HepG2 (cell line): ENCODE measurements around the gene BRD8. TPM values are rescaled to one million over a fixed set of nuclear protein-coding genes. Genes with fewer than 3 reads are reported as not detected.

Experiments used
- ATAC-seq: fragments of 200-7000 bp; cut with Tn5 transposase; 3 replicates; pipeline ENCODE4 v1.9.1; 2020; ENCODE audit warnings: mild to moderate bottlenecking, moderate library complexity
- BruUV-seq: library from RNA; stranded (reverse); fragments of 400-500 nt; replicated peaks from 2 replicates; lab custom pipeline; 2021; lab: Mats Ljungman, UMichigan
- CTCF ChIA-PET: fragments of 300-600 bp; formaldehyde crosslinking; extraction: SDS; loops from one replicate; lab custom pipeline; 2021; ENCODE audit warnings: low total read pairs, inconsistent platforms, low intra/inter-chr PET ratio; lab: Yijun Ruan, JAX
- POLR2A ChIA-PET: fragments of 350-600 bp; sonication (Branson Sonifier 250); formaldehyde crosslinking; loops from one replicate; lab custom pipeline; 2020; ENCODE audit warnings: antibody characterized with exemption, inconsistent platforms; lab: Yijun Ruan, JAX
- DNase-seq: peaks from one replicate; pipeline ENCODE4 v3.0.0-alpha.2; 2015; ENCODE audit warnings: low spot score
- FAIRE-seq: peaks from 3 replicates; lab custom pipeline; 2011; peaks lifted over from hg19 to GRCh38; lab: Jason Lieb, UNC
- H2AFZ ChIP-seq: one replicate; pipeline ENCODE4 v1.6.1; 2011; ENCODE audit warnings: low read length, inconsistent platforms
- H3K27ac ChIP-seq: fragments of 300-600 bp; 3 replicates; pipeline ENCODE4 v1.8.0; 2011; ENCODE audit warnings: mixed run types, mild to moderate bottlenecking, mixed read lengths, low read length, inconsistent platforms; ENCODE audit not compliant: insufficient read depth; ENCODE audit errors: extremely low read length
- H3K27me3 ChIP-seq, 2 experiments: fragments of 200-600 bp in 1 of 2; 2 replicates in 1 of 2; 3 replicates in 1 of 2; pipeline versions ENCODE4 v1.6.0 to v1.8.0; 2011; ENCODE audit warnings: low read length in 2 of 2, mild to moderate bottlenecking in 2 of 2, moderate library complexity in 2 of 2, inconsistent platforms in 1 of 2; ENCODE audit not compliant: insufficient read depth in 2 of 2, control insufficient read depth in 1 of 2
- H3K36me3 ChIP-seq, 2 experiments: fragments of 200-600 bp in 1 of 2; replicated peaks in 1 of 2; 2 replicates in 1 of 2; 3 replicates in 1 of 2; pipeline versions ENCODE4 v1.5.1 to v1.8.0; 2011; ENCODE audit warnings: low read length in 2 of 2, inconsistent platforms in 1 of 2; ENCODE audit not compliant: insufficient read depth in 2 of 2, control insufficient read depth in 1 of 2
- H3K4me1 ChIP-seq: 2 replicates; pipeline ENCODE4 v1.5.1; 2012; ENCODE audit warnings: low read length, inconsistent platforms; ENCODE audit not compliant: insufficient read depth
- H3K4me2 ChIP-seq: 2 replicates; pipeline ENCODE4 v1.6.0; 2011; ENCODE audit warnings: low read depth, low read length, inconsistent platforms
- H3K4me3 ChIP-seq, 3 experiments: fragments of 200-600 bp in 1 of 3; sonication (generic), shearing (Covaris generic) in 1 of 3; replicated peaks in 1 of 3; 2 replicates each; pipeline ENCODE4 v1.5.1; 2011 to 2016; ENCODE audit warnings: low read length in 3 of 3, inconsistent platforms in 2 of 3, low read depth in 2 of 3, mild to moderate bottlenecking in 2 of 3, control low read depth in 1 of 3, mixed read lengths in 1 of 3; ENCODE audit not compliant: insufficient read depth in 1 of 3
- H3K79me2 ChIP-seq: one replicate; pipeline ENCODE4 v1.6.1; 2011; ENCODE audit warnings: low read length, inconsistent platforms; ENCODE audit not compliant: insufficient read depth
- H3K9ac ChIP-seq: 2 replicates; pipeline ENCODE4 v1.6.0; 2011; ENCODE audit warnings: mild to moderate bottlenecking, low read depth, low read length, inconsistent platforms; ENCODE audit not compliant: insufficient read depth
- H3K9me3 ChIP-seq: 2 replicates; pipeline ENCODE4 v1.5.1; 2012; ENCODE audit warnings: mild to moderate bottlenecking, low read length
- H4K20me1 ChIP-seq: 2 replicates; pipeline ENCODE4 v1.6.0; 2011; ENCODE audit warnings: inconsistent platforms, mild to moderate bottlenecking, low read length, moderate library complexity; ENCODE audit not compliant: insufficient read depth
- ASH2L ChIP-seq: fragments of 300-600, 200-600 bp; sonication (generic); IDR thresholded peaks from 2 replicates; pipeline ENCODE4 v1.7.0; 2017; ENCODE audit warnings: low read depth, mild to moderate bottlenecking, moderate library complexity, mixed read lengths, low read length; ENCODE audit not compliant: insufficient read length
- GATA4 ChIP-seq: sonication (generic); IDR thresholded peaks from 2 replicates; pipeline ENCODE4 v1.6.1; 2016; ENCODE audit warnings: antibody characterized with exemption, low read depth, borderline replicate concordance
- IRF2 ChIP-seq: IDR thresholded peaks from 2 replicates; pipeline ENCODE4 v1.6.1; 2018; ENCODE audit warnings: missing genetic modification reagents, missing compliant biosample characterization
- ONECUT2 ChIP-seq: sonication (generic); formaldehyde crosslinking; IDR thresholded peaks from 2 replicates; pipeline ENCODE4 v1.4.0; 2020; ENCODE audit warnings: missing genetic modification reagents
- ZBTB37 ChIP-seq: sonication (generic); formaldehyde crosslinking; IDR thresholded peaks from 2 replicates; pipeline ENCODE4 v1.4.0; 2020; ENCODE audit warnings: mild to moderate bottlenecking, missing genetic modification reagents
- ZFY ChIP-seq: sonication (generic); formaldehyde crosslinking; IDR thresholded peaks from 2 replicates; pipeline ENCODE4 v1.4.0; 2020; ENCODE audit warnings: missing genetic modification reagents
- ZNF691 ChIP-seq: sonication (generic); formaldehyde crosslinking; IDR thresholded peaks from 2 replicates; pipeline ENCODE4 v1.4.0; 2020; ENCODE audit warnings: missing genetic modification reagents, low read depth, mild to moderate bottlenecking, borderline replicate concordance
- ZXDC ChIP-seq: sonication (generic); formaldehyde crosslinking; IDR thresholded peaks from 2 replicates; pipeline ENCODE4 v1.5.0; 2020; ENCODE audit warnings: mild to moderate bottlenecking, missing genetic modification reagents
- WGBS: methylation state at CpG from one replicate; pipeline ENCODE4 v1.1.6; 2017; ENCODE audit warnings: low lambda C conversion rate; 5-methylcytosine and 5-hydroxymethylcytosine counted together
- in situ Hi-C: cut with HindIII; loops from 2 replicates; pipeline ENCODE4 v1.10.0; 2017; ENCODE audit warnings: low pct_unique_long_range_greater_than_20kb; ENCODE audit not compliant: extremely low pct_ligation_motif_present
- intact Hi-C: fragments of 100-400 bp; cut with micrococcal nuclease; formaldehyde crosslinking; loops from one replicate; pipeline ENCODE4 v1.10.0; 2022; ENCODE audit not compliant: unreplicated experiment
- polyA plus RNA-seq, 8 experiments: library from polyadenylated mRNA; depleted of rRNA in 3 of 8; stranded (reverse) in 7 of 8; unstranded in 1 of 8; fragments of >200 nt; fragmentation: Illumina TruSeq in 4 of 8; extraction: Trizol in 4 of 8; gene quantifications; 2 replicates each; pipeline versions ENCODE4 v1.2.1 to v1.2.3, GENCODE V29; 2011 to 2016; ENCODE audit warnings: low read depth in 4 of 8, missing spikeins in 1 of 8, mixed read lengths in 1 of 8; ENCODE audit not compliant: insufficient read depth in 1 of 8
- total RNA-seq, 5 experiments: library from RNA; depleted of rRNA; stranded (reverse); fragments of >200 nt; fragmentation: Illumina TruSeq; extraction: Trizol; gene quantifications; 2 replicates each; pipeline ENCODE4 v1.2.3, GENCODE V29; 2016; ENCODE audit warnings: low read depth in 1 of 5

BRD8 gene
- total and polyA plus RNA-seq, 2 of the 13 experiments (the other 11 are each of a cell fraction or from before 2014, with no cell fraction given): 62.5 to 71.1 TPM

GRCh38 chr5:138105709-138106108 lies 72.7 kb downstream of the BRD8 start (continued):
- TF ChIP-seq GATA4: no peak
- no peak for TF ChIP-seq ZXDC (CRISPR knock-in tag)
- TF ChIP-seq ASH2L: no peak
- TF ChIP-seq ZFY (CRISPR knock-in tag): no peak
- TF ChIP-seq IRF2 (CRISPR knock-in tag): no peak
- TF ChIP-seq ZBTB37 (CRISPR knock-in tag): no peak
- TF ChIP-seq, all 625 proteins: peak for 0

GRCh38 chr5:138103319-138103637 lies 75.2 kb downstream of the BRD8 start:
- H3K9me3 ChIP-seq: no peaks in the 10 kb centered on the region
- no peaks in the 10 kb centered on the region for H3K79me2 ChIP-seq
- FAIRE-seq (no peak), DNase-seq (no peak), ATAC-seq (no peak)
- TF ChIP-seq ONECUT2 (CRISPR knock-in tag): no peak
- TF ChIP-seq ZNF691 (CRISPR knock-in tag): no peak
- H3K4me2 ChIP-seq: no peak overlapping the region
- WGBS: 14% methylated on average over 3 of the region's 3 CpGs
- no peaks in the 10 kb centered on the region for H3K27me3 ChIP-seq
- no peaks in the 10 kb centered on the region for H3K36me3 ChIP-seq
- intact Hi-C loops: no loop called here
- no peaks in the 10 kb centered on the region for H4K20me1 ChIP-seq
- H3K27ac ChIP-seq: no peak overlapping the region
- H3K4me3 ChIP-seq: no peak overlapping the region
- BruUV-seq: no TSS peak
- POLR2A ChIA-PET: no interaction called here
- CTCF ChIA-PET: no interaction called here
- no peak overlapping the region for H2AFZ ChIP-seq
- H3K4me1 ChIP-seq: peaks cover 25% of the 10 kb centered on the region
- in situ Hi-C loops: no loop called here
- no peak overlapping the region for H3K9ac ChIP-seq
